ENCODE data around the gene FIBCD1. TPM values are rescaled to one million over a fixed set of nuclear protein-coding genes. Genes with fewer than 3 reads are reported as not detected.

Gene FIBCD1
- total RNA-seq, 1 donor from 2014 or later = 0.66 TPM

DNA sequence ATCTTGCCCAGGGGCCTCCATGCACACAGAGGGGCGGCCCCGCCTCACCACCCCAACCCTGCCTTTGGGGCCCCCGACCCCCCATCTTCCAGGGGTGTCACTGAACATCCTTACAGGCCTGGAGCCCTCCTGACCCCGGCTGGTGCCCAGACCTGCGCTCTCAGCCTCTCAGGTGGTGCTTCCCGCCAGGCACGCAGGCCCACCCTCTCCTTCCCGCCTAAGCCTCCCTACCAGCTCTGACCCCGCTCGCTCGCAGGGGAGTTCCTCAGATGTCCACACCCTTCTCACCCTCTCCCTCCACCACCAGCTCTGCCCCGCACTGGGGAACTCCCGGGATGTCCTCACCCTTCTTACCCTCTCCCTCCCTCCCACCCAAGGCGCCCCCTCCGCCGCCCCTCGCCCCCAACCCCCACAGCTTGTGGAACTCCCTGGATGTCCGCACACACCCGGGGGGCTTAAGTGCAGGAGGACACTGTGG is 30.1 kb downstream of the FIBCD1 start:
- FAIRE-seq (no peak), DNase-seq (ENCODE audit: low read depth) (no peak)
- H3K4me1 Mint-ChIP-seq (ENCODE audit: low read depth, unreplicated experiment) = no peaks in the 10 kb centered on the region
- no peaks in the 10 kb centered on the region for H3K9me3 Mint-ChIP-seq (ENCODE audit: unreplicated experiment)
- Histone ChIP-seq H3K36me3 (ENCODE audit: insufficient read depth, low read length) (no peaks in the 10 kb centered on the region), H3K4me1 (ENCODE audit: insufficient read depth, low read length) (peaks cover 14% of the 10 kb centered on the region), H2AFZ (ENCODE audit: low read depth, low read length) (no peak overlapping the region), H4K20me1 (ENCODE audit: insufficient read depth, low read length) (no peaks in the 10 kb centered on the region), H3K27me3 (ENCODE audit: insufficient read depth, low read length) (peaks cover 2% of the 10 kb centered on the region), H3K9ac (ENCODE audit: low read length) (no peak overlapping the region), H3K9me3 (ENCODE audit: insufficient read depth, low read depth, low read length) (no peaks in the 10 kb centered on the region), H3K27ac (ENCODE audit: low read depth, low read length) (no peak overlapping the region), H3K4me3 (ENCODE audit: insufficient read depth, low read depth, low read length) (no peak overlapping the region), H3K4me2 (ENCODE audit: low read length) (no peak overlapping the region), H3K79me2 (ENCODE audit: insufficient read depth, low read length) (no peaks in the 10 kb centered on the region)
- no peak overlapping the region for H3K4me3 Mint-ChIP-seq (ENCODE audit: unreplicated experiment)
- TF ChIP-seq, protein P1, sequence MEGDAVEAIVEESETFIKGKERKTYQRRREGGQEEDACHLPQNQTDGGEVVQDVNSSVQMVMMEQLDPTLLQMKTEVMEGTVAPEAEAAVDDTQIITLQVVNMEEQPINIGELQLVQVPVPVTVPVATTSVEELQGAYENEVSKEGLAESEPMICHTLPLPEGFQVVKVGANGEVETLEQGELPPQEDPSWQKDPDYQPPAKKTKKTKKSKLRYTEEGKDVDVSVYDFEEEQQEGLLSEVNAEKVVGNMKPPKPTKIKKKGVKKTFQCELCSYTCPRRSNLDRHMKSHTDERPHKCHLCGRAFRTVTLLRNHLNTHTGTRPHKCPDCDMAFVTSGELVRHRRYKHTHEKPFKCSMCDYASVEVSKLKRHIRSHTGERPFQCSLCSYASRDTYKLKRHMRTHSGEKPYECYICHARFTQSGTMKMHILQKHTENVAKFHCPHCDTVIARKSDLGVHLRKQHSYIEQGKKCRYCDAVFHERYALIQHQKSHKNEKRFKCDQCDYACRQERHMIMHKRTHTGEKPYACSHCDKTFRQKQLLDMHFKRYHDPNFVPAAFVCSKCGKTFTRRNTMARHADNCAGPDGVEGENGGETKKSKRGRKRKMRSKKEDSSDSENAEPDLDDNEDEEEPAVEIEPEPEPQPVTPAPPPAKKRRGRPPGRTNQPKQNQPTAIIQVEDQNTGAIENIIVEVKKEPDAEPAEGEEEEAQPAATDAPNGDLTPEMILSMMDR (IDR thresholded peaks at IDR 0.05; ENCODE audit: insufficient read depth, low read depth, low read length) = no peak
- TF ChIP-seq EZH2 (IDR thresholded peaks at IDR 0.05; ENCODE audit: insufficient read depth, low read length) = no peak
- no peaks in the 10 kb centered on the region for H3K36me3 Mint-ChIP-seq (ENCODE audit: low read depth, unreplicated experiment)
- no peak overlapping the region for H3K27ac Mint-ChIP-seq (ENCODE audit: unreplicated experiment)
- peaks cover 32% of the 10 kb centered on the region for H3K27me3 Mint-ChIP-seq (ENCODE audit: low read depth, unreplicated experiment)

DNA sequence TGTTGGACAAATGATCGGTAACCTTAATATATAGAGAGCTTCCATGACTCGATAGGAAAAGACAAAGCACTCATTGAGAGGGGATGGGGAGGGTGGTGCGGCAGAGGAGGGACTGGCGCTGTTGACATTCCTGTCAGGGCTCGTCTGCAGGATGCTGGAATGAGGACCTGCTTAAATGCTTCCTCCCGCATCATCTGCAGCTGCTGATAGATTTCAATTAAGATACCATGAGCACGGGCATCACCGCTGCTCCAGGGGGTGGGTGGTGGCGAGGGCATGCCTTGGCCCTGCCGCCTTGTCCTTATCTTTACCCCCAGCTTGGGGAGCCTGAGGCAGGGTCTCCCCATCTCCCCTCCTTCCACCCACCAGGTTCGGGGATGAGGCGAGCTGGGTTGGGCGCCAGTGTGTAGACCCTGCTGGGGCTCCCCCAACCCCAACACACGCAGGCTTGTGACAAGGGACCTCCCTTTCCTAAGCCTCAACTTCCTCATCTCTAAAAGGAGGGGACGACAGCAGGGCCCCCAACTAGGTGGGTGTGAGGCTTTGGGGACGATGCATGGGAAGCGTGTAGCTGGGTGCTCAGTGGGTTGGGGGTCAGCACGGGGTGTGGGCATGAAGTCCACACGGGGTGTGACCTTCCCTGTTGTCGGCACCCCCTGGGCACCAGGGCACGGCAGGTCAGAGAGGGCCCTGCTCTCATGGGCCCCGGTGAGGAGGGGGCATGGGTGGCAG is 30.7 kb downstream of the FIBCD1 start:
- Histone ChIP-seq H2AFZ (ENCODE audit: low read depth, low read length) (no peak overlapping the region), H3K79me2 (ENCODE audit: insufficient read depth, low read length) (no peaks in the 10 kb centered on the region), H3K4me1 (ENCODE audit: insufficient read depth, low read length) (peaks cover 8% of the 10 kb centered on the region), H3K36me3 (ENCODE audit: insufficient read depth, low read length) (no peaks in the 10 kb centered on the region), H3K4me2 (ENCODE audit: low read length) (no peak overlapping the region), H3K9ac (ENCODE audit: low read length) (no peak overlapping the region), H3K4me3 (ENCODE audit: insufficient read depth, low read depth, low read length) (no peak overlapping the region), H3K9me3 (ENCODE audit: insufficient read depth, low read depth, low read length) (no peaks in the 10 kb centered on the region), H4K20me1 (ENCODE audit: insufficient read depth, low read length) (no peaks in the 10 kb centered on the region), H3K27me3 (ENCODE audit: insufficient read depth, low read length) (peaks cover 2% of the 10 kb centered on the region), H3K27ac (ENCODE audit: low read depth, low read length) (no peak overlapping the region)
- H3K9me3 Mint-ChIP-seq (ENCODE audit: unreplicated experiment) = no peaks in the 10 kb centered on the region
- FAIRE-seq = no peak
- H3K4me1 Mint-ChIP-seq (ENCODE audit: low read depth, unreplicated experiment) = no peaks in the 10 kb centered on the region
- no peak overlapping the region for H3K4me3 Mint-ChIP-seq (ENCODE audit: unreplicated experiment)
- TF ChIP-seq, protein P1 (IDR thresholded peaks at IDR 0.05; ENCODE audit: insufficient read depth, low read depth, low read length) = no peak
- no peak for TF ChIP-seq EZH2 (IDR thresholded peaks at IDR 0.05; ENCODE audit: insufficient read depth, low read length)
- H3K27me3 Mint-ChIP-seq (ENCODE audit: low read depth, unreplicated experiment) = peaks cover 34% of the 10 kb centered on the region
- no peak for DNase-seq (ENCODE audit: low read depth)
- H3K27ac Mint-ChIP-seq (ENCODE audit: unreplicated experiment) = no peak overlapping the region
- H3K36me3 Mint-ChIP-seq (ENCODE audit: low read depth, unreplicated experiment) = no peaks in the 10 kb centered on the region

All from astrocyte (in vitro differentiated cells and primary cell).